HG02678 (cell line): ENCODE data around the gene HAPLN2.
"Not testable (repeated sequence)": the region's sequence is repeated elsewhere in the genome, so short reads cannot be mapped to it uniquely, and the experiment has no call there.

Source experiments
- ATAC-seq: cut with Tn5 transposase; IDR thresholded peaks from one replicate; pipeline ENCODE4 v1.9.1; 2021; ENCODE audit warnings: mild to moderate bottlenecking, moderate library complexity; ENCODE audit not compliant: unreplicated experiment

The HAPLN2 gene

GRCh38 chr1:156591432-156592157 lies 27.6 kb upstream of the HAPLN2 start, which contains the start of gene NAXE:
Gene NAXE, plus strand, starts transcription at chr1:156591776. Its CDS starts 29 bp downstream, at chr1:156591805.
- ATAC-seq = peak; percentile 93

DNA sequence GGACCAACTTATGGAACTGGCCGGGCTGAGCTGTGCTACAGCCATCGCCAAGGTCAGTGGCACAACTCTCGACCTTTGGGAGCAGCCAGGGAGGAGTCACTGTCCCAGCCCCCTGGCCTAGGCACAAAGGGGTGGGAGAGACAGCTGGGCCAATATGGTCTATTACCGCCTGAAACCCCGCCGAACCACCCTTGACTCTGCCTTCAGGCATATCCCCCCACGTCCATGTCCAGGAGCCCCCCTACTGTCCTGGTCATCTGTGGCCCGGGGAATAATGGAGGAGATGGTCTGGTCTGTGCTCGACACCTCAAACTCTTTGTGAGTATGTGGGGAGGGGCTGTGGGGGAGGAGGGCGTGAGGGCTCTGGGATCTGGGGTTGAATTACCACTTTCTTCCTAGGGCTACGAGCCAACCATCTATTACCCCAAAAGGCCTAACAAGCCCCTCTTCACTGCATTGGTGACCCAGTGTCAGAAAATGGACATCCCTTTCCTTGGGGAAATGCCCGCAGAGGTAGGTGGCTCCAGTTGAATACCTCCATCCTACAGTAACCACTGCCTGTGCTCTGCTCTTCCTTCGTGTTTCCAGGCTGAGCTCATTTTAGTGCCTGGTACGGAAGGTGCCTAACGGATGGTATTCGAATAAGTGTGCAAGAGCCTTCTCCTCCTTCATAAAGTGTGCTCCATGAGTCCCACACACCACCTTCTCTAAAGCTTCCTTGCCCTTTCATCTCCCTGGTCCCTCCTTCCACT lies 26.9 kb upstream of the HAPLN2 start:
- ATAC-seq = no peak

- no peak for ATAC-seq
Measured at GRCh38 chr1:156592910-156593660, 26.1 kb upstream of the HAPLN2 start.

DNA sequence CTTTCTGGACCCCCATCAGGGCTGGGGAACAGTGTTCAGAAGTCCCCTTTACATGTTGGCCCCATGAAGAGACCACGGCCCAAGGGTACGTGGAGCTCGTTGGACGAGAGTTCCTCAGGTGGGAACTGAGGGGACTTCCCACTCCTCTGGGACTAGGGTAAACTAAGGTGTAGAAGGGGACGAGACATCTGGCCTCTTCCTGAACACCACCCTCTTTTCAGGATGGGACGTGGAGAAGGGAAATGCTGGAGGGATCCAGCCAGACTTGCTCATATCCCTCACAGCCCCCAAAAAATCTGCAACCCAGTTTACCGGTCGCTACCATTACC lies 25.6 kb upstream of the HAPLN2 start:
- no peak for ATAC-seq

DNA sequence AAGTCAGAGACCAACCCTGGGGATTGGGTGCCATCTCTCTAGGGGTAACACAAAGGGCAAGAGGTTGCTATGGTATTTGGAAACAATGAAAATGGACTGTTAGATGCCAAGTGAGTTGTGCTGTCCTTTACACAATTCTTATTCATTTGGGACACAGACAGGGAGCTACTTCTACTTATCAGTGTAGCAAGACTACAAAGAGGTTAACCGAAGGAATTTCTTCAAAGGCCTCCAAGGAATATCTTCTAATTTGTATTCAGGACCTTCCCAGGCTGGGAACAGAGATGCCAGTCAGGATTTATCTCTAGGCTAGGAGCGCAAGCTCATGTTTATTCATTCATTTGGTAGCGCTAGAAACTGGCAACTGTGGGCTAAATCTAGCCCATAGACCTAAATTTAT lies 25.0 kb upstream of the HAPLN2 start:
- ATAC-seq = no peak

GRCh38 chr1:156595016-156595415 lies 24.2 kb upstream of the HAPLN2 start:
- ATAC-seq = no peak

DNA sequence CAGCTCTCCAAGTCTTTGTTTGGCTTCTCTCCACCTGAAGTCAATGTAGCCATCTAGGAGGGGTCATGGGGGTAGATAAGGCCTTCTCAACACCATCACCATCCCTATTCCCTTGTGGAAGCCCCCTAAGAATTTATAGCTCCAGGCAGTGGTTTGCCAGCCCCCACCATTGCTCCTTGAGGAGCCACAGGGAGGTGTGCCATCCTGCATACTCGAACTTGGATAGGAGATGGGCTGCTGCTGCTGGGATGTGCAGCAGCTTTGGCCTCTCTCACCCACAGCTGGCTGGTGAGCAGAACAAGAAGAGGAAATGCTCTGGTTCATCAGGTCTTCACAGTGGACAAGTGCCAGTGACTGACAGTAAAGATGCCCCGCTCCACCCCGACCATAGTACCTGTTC lies 22.8 kb upstream of the HAPLN2 start:
- no peak for ATAC-seq

DNA sequence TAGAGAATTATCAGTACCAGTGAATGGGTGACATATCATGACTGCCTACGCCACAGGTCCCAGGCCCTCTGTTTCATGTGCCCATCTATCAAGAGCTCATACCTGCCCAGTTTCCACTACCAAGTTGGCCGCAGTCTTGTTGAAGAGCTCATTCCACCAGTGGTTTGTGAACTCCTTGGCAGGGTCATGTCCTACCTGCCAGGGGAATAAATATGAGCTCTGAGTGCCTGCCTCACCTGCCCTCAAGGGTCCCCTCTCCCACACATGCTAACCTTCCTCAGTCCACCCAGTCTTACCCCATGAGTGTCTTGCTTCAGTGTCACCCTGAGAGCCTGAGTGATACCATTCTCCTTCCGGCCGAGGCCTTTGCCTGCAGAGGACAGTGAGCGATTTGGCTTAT lies 21.1 kb upstream of the HAPLN2 start:
- ATAC-seq = no peak

DNA sequence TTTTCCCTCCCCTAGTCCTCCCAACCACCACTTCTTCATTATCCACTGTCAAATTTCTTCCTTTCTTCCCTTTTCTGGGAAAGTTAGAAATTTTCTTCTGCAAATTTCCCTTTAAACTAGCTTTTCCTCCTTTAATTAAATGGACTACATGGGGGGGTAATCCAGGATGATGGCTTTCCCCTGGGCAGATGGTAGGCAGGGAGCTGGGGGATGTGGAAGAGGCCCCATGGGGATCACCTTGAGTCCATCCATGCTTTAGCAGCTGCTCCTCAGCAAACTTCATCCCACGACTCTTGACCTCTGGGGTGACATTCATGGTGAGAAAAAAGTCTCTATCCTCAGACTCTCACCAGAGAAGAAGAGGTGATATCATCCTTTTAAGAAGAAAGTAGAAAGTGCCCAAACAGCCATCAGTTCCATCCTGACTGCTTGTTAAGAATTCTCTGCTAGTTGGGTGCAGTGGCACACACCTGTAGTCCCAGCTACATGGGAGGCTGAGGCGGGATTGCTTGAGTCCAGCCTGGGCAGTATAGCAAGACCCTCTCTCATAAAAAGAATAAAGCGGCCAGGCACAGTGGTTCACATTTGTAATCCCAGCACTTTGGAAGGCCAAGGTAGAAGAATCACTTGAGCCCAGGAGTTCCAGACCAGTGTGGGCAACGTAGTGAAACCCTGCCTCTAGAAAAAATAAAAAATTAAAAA lies 20.3 kb upstream of the HAPLN2 start:
- ATAC-seq = no peak

DNA sequence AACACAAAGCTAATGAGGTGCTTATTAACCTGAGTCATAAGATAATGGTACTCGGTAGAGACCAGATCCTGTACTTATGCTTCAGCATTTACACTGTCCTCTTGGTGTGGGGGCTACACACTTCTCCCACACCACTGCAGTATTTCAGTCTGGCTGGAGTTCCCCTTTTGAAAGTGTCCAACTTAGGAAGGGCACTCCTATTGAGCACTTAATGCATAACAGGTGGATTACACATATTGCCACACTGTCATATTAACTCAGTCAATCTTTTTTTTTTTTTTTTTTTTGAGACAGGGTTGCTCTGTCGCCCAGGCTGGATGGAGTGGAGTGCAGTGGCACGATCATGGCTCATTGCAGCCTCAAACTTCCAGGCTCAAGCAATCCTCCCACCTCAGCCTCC lies 19.4 kb upstream of the HAPLN2 start:
- no peak for ATAC-seq

DNA sequence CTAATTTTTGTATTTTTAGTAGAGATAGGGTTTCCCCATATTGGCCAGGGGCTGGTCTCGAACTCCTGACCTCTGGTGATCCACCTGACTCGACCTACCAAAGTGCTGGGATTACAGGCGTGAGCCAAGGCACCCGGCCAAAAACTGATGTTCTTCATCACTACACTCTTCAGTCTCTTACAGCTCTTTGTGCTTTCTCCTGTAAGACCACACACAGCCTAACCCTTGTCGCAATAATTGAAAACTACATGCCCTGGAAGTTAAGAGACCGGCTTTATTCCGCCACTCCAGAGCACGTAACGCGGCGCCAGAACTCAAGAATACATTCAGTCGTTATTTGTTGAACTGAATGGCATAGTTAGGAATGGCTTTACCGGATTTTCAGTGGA lies 18.5 kb upstream of the HAPLN2 start:
- ATAC-seq = no peak

DNA sequence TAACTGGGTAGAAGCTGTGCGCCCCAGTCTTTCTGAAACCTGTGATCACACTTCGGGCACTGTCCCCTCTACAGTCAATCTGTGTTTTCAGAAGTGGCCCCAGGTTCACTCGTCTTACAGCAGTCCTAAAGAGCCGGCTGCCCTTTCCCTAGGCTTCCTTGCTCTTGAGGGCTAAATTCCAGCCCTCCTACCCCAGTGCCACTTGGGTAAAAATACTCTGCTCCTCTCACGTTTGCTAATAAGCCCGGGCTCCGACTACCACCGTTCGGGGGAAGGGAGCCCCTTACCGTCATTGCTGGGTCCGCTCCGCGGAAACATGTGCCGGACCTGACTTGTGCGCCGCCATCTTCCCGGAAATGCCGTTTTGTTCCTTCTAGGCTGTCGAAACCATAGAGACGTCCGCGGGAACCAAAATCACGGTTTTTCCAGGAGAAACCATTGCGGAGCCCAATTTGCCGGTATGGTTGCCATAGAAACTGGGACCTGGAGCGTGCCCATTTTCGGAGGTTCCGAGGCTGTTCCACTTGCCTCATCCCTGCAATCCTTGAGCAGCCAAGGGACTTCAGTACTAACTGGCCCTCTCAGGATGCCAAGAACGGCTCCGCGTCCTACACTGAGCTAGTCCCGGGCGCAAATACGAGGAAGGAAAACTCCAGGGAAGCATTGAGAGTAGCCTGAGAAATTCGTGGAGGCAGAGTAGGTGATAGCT lies 17.9 kb upstream of the HAPLN2 start, which contains the start of gene GPATCH4:
GPATCH4 (minus strand) TSS at position 358 of the 709 bp plus-strand sequence.
- peak; percentile 59 for ATAC-seq

GRCh38 chr1:156601892-156602291 lies 17.3 kb upstream of the HAPLN2 start:
- peak; percentile 20 for ATAC-seq

GRCh38 chr1:156602557-156602993 lies 16.6 kb upstream of the HAPLN2 start:
- no peak for ATAC-seq

GRCh38 chr1:156607344-156607743 lies 11.9 kb upstream of the HAPLN2 start:
- not testable (repeated sequence) for ATAC-seq

GRCh38 chr1:156608036-156608674 lies 11.1 kb upstream of the HAPLN2 start:
- no peak for ATAC-seq

DNA sequence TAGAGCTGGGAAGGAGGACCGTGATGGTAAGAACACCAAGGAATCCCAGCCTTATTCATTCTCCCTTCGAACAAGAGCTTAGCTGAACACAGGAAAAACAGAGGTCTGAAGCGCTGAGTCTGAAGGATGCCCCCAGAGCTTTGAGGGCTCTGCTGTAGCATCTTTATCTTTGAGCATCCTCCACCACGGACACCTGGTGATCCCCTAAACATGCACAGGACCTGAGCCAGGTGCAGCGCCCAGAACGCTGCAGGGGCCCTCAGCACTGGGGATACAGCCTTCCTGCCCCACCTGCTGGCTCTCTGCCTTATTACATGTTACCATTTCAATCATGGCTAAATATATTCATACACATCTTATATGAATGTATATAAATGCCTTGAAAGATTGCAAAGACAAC lies 10.2 kb upstream of the HAPLN2 start:
- ATAC-seq = peak; percentile 61

DNA sequence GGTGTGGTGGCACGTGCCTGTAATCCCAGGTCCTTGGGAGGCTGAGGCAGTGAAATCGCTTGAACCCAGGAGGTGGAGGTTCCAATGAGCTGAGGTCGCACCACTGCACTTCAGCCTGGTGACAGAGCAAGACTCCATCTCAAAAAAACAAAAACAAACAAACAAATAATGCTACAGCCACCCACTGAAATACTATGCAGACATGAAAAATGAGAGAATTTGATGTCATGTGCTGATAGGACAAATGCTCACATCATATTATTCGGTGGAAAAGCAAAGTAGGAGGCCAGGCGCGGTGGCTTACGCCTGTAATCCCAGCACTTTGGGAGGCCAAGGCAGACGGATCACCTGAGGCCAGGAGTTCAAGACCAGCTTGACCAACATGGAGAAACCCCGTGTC lies 9.1 kb upstream of the HAPLN2 start:
- ATAC-seq = not testable (repeated sequence)

GRCh38 chr1:156612666-156613065 lies 6.5 kb upstream of the HAPLN2 start:
- ATAC-seq = no peak

DNA sequence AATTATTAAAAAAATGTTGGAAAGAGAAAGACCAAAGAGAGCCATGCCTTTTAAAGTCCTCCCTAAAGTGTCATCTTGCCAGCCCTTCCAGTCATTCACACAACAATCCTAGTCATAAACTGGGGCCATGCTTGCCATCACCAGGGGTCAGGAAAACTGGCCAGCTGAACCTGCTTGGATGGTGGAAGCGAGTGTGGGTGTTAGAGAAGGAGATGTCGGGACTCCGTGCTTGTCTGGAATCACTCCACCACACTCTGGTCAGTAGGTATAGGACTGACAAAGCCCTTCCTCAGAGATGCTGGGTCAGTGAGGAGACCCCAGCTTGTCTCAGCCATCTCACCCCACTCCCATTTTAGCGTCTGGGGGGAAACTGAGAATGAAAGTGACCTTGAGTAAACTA lies 3.3 kb upstream of the HAPLN2 start:
- ATAC-seq = no peak
